ENCODE data around the gene MLLT10.
A peak's percentile ranks its signal among the peaks of the same experiment; 100 is the strongest.
"Not testable (repeated sequence)": the region's sequence is repeated elsewhere in the genome, so short reads cannot be mapped to it uniquely, and the experiment has no call there.

The MLLT10 gene

GRCh38 chr10:21579291-21579690 lies 45.3 kb downstream of the MLLT10 start:
- TF ChIP-seq TAF1 (IDR thresholded peaks at IDR 0.05; ENCODE audit: borderline replicate concordance, low read depth, low read length) (no peak), POLR2AphosphoS5 (IDR thresholded peaks at IDR 0.05; ENCODE audit: low read depth, low read length) (no peak), POLR2A (IDR thresholded peaks at IDR 0.05; ENCODE audit: low read depth, low read length) (no peak)
- DNase-seq (ENCODE audit: insufficient read length) = no peak
- no peak for FAIRE-seq

DNA sequence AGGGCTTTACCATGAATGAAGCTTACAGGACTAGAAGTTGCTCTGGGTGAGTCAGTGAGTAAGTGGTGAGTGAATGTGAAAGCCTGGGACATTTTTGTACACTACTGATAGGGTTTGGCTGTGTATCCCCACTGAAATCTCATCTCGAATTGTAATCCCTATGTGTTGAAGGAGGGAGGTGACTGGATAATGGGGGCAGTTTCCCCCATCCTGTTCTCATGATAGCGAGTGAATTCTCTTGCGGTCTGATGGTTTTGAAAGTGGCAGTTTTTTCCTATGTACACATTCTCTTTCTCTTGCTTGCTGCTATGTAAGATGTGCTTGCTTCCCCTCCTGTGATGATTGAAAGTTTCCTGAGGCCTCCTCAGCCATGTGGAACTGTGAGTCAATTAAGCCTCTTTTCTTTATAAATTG lies 47.4 kb downstream of the MLLT10 start:
- not testable (repeated sequence) for DNase-seq (ENCODE audit: insufficient read length)
- peak; percentile 88 for FAIRE-seq

GRCh38 chr10:21584834-21585530 lies 51.0 kb downstream of the MLLT10 start:
- TF ChIP-seq POLR2A (IDR thresholded peaks at IDR 0.05; ENCODE audit: low read depth, low read length) = no peak
- no peak for TF ChIP-seq POLR2AphosphoS5 (IDR thresholded peaks at IDR 0.05; ENCODE audit: low read depth, low read length)
- FAIRE-seq (no peak), DNase-seq (ENCODE audit: insufficient read length) (no peak)

- no peak for TF ChIP-seq POLR2A (IDR thresholded peaks at IDR 0.05; ENCODE audit: low read depth, low read length)
- TF ChIP-seq POLR2AphosphoS5 (IDR thresholded peaks at IDR 0.05; ENCODE audit: low read depth, low read length) = no peak
- TF ChIP-seq TAF1 (IDR thresholded peaks at IDR 0.05; ENCODE audit: borderline replicate concordance, low read depth, low read length) = no peak
- DNase-seq (ENCODE audit: insufficient read length) = no peak
- no peak for FAIRE-seq
Measured at GRCh38 chr10:21587391-21587790, 53.4 kb downstream of the MLLT10 start.

DNA sequence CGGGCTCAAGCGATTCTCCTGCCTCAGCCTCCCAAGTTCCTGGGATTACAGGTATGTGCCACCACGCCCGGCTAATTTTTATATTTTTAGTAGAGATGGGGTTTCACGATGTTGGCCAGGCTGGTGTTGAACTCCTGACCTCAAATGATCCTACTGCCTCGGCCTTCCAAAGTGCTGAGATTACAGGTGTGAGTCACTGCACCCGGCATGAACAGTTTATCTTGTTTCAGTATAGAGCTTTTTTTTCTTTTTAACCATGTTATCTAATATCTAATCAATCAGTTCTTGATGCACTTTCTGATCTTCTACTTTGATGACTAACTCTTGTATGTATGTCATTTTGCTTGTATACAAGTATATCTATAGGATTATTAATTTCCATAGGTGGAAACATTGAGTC lies 54.1 kb downstream of the MLLT10 start:
- FAIRE-seq = peak; percentile 53
- DNase-seq (ENCODE audit: insufficient read length) = not testable (repeated sequence)

DNA sequence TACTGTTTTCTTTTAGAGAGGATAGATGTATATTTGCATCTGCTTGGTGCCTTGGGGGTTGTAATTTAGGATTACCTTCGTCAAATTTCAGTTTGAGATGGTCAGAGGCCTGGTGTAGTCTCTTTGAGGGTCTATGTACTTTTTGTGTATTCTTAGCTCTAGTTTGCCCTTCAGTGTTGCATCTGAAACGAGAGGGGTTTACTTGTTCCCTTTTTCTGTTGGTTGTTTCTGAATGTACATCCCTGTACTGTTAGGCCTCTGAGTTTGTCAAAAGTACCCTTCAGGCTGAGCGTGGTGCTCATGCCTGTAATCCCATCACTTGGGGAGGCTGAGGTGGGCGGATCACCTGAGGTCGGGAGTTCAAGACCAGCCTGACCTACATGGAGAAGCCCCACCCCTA lies 60.0 kb downstream of the MLLT10 start:
- FAIRE-seq (no peak), DNase-seq (ENCODE audit: insufficient read length) (no peak)
- TF ChIP-seq TAF1 (IDR thresholded peaks at IDR 0.05; ENCODE audit: borderline replicate concordance, low read depth, low read length) = no peak
- TF ChIP-seq POLR2A (IDR thresholded peaks at IDR 0.05; ENCODE audit: low read depth, low read length) = no peak
- TF ChIP-seq POLR2AphosphoS5 (IDR thresholded peaks at IDR 0.05; ENCODE audit: low read depth, low read length) = no peak

DNA sequence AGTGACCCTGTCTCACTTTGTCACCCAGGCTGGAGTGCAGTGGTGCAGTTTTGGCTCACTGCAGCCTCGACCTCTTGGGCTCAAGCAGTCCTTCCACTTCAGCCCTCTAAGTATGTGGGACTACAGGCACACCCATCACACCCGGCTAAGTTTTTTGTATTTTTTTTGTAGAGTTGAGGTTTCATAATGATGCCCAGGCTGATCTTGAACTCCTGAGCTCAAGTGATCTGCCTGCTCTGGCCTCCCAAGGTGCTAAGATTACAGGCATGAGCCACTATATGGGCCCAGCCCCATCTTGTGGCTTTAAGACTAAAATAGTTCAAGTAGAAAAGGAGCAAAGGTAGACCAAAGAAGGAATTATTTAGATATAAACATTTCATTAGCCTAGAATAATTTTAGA lies 65.5 kb downstream of the MLLT10 start:
- FAIRE-seq = peak; percentile 30
- no peak for TF ChIP-seq POLR2AphosphoS5 (IDR thresholded peaks at IDR 0.05; ENCODE audit: low read depth, low read length)

GRCh38 chr10:21600804-21601433 lies 66.9 kb downstream of the MLLT10 start:
- no peak for TF ChIP-seq TAF1 (IDR thresholded peaks at IDR 0.05; ENCODE audit: borderline replicate concordance, low read depth, low read length)
- TF ChIP-seq POLR2AphosphoS5 (IDR thresholded peaks at IDR 0.05; ENCODE audit: low read depth, low read length) = no peak
- no peak for TF ChIP-seq POLR2A (IDR thresholded peaks at IDR 0.05; ENCODE audit: low read depth, low read length)
- no peak for FAIRE-seq
- DNase-seq (ENCODE audit: insufficient read length) = no peak

More for the DNA sequence above, 65.5 kb downstream of the MLLT10 start:
- DNase-seq (ENCODE audit: insufficient read length) = no peak

GRCh38 chr10:21602313-21602712 lies 68.3 kb downstream of the MLLT10 start:
- FAIRE-seq = no peak
- no peak for DNase-seq (ENCODE audit: insufficient read length)
- TF ChIP-seq POLR2AphosphoS5 (IDR thresholded peaks at IDR 0.05; ENCODE audit: low read depth, low read length) (no peak), TAF1 (IDR thresholded peaks at IDR 0.05; ENCODE audit: borderline replicate concordance, low read depth, low read length) (no peak), POLR2A (IDR thresholded peaks at IDR 0.05; ENCODE audit: low read depth, low read length) (no peak)

DNA sequence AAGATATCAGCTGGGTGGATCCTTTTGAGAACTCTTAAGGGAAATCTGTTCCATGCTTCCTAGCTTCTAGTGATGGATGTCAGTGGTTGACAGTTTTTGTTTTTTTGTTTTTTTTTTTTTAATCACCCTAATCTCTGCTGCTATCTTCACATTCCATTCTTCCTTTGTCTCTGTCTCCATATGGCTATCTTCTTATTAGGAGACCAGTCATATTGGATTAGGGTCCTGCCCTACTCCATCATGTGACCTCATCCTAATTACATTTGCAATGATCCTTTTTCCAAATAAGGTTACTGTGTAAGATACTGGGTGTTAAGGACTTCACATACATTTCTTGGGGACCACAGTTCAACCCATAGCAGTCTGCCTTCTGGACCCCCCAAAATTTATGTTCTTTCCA lies 69.7 kb downstream of the MLLT10 start:
- DNase-seq (ENCODE audit: insufficient read length) = no peak
- no peak for TF ChIP-seq TAF1 (IDR thresholded peaks at IDR 0.05; ENCODE audit: borderline replicate concordance, low read depth, low read length)
- TF ChIP-seq POLR2AphosphoS5 (IDR thresholded peaks at IDR 0.05; ENCODE audit: low read depth, low read length) = no peak
- TF ChIP-seq POLR2A (IDR thresholded peaks at IDR 0.05; ENCODE audit: low read depth, low read length) = no peak
- no peak for FAIRE-seq

DNA sequence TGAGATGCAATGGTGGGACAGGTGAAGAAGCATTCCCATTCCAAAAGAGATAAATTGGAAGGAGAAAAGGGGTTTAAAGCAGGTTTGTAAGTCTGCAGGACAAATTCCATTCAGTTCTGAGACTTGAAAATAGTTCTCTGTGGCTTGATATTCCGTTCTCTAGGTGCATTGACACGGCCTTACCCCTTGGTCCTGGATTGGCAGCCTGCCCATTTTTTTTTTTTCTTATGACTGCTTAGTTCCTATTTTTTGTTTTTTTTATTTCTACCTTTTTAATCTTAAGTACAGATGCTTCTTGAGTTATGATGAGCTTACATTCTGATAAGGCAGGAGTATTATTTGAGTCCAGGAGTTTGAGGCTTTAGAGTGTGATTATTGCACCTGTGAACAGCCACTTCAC lies 70.6 kb downstream of the MLLT10 start:
- TF ChIP-seq POLR2A (IDR thresholded peaks at IDR 0.05; ENCODE audit: low read depth, low read length) = no peak
- no peak for TF ChIP-seq POLR2AphosphoS5 (IDR thresholded peaks at IDR 0.05; ENCODE audit: low read depth, low read length)
- no peak for TF ChIP-seq TAF1 (IDR thresholded peaks at IDR 0.05; ENCODE audit: borderline replicate concordance, low read depth, low read length)
- no peak for DNase-seq (ENCODE audit: insufficient read length)
- FAIRE-seq = no peak

DNA sequence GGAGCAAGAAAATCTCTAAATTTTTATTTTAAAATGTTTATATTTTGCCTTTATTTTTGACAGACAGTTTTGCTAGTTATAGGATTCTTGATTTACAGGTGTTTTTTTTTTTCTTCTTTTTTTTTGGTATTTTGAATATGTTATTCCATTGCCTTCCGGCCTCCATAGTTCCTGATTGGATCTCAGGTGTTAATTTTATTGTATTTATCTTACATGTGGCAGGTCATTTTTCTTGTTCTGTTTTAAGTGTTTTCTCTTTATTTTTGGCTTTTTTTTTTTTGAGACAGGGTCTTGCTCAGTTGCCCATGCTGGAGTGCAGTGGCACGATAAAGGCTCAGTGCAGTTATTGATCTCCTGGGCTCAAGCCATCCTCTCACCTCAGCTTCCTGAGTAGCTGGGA lies 73.9 kb downstream of the MLLT10 start:
- no peak for DNase-seq (ENCODE audit: insufficient read length)
- FAIRE-seq = no peak
- TF ChIP-seq TAF1 (IDR thresholded peaks at IDR 0.05; ENCODE audit: borderline replicate concordance, low read depth, low read length) = no peak
- TF ChIP-seq POLR2AphosphoS5 (IDR thresholded peaks at IDR 0.05; ENCODE audit: low read depth, low read length) = no peak
- TF ChIP-seq POLR2A (IDR thresholded peaks at IDR 0.05; ENCODE audit: low read depth, low read length) = no peak

DNA sequence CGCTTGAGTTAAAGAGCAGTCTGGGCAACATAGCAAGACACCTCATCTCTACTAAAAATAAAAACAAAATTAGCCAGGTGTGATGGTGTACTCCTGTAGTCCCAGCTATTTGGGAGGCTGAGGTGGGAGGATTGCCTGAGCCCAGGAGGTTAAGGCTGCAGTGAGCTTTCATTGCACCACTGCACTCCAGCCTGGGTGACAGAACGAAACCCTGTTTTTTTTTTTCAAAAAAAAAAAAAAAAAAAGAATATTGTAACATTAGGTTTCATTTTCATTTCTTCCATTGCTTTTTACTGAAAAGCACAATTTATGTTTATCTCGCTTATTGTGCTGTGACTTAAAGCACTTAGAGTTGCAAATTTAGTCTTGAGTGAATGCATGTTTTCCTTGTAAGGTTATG lies 80.0 kb downstream of the MLLT10 start:
- DNase-seq (ENCODE audit: insufficient read length) (no peak), FAIRE-seq (peak; percentile 36)
- TF ChIP-seq POLR2AphosphoS5 (IDR thresholded peaks at IDR 0.05; ENCODE audit: low read depth, low read length) (no peak), POLR2A (IDR thresholded peaks at IDR 0.05; ENCODE audit: low read depth, low read length) (no peak), TAF1 (IDR thresholded peaks at IDR 0.05; ENCODE audit: borderline replicate concordance, low read depth, low read length) (no peak)
